Neuronal stem cell (in vitro differentiated cells): Measurements from ENCODE around the gene PDZRN4.
A peak's percentile ranks its signal among the peaks of the same experiment; 100 is the strongest.
"Not testable (repeated sequence)": the region's sequence is repeated elsewhere in the genome, so short reads cannot be mapped to it uniquely, and the experiment has no call there.

Source experiments
- DNase-seq: peaks from one replicate; pipeline ENCODE4 v3.0.0-alpha.2; 2013; ENCODE audit warnings: low spot score
- H2AFZ ChIP-seq: one replicate; pipeline ENCODE4 v1.6.1; 2013; ENCODE audit warnings: mild to moderate bottlenecking, low read length, inconsistent platforms
- H2AK5ac ChIP-seq: 2 replicates; pipeline ENCODE4 v1.6.1; 2013; ENCODE audit warnings: low read depth, mild to moderate bottlenecking, inconsistent platforms, low read length, moderate library complexity, mixed read lengths
- H2BK120ac ChIP-seq: 2 replicates; pipeline ENCODE4 v1.6.1; 2013; ENCODE audit warnings: low read depth, mild to moderate bottlenecking, inconsistent platforms, low read length, moderate library complexity, mixed read lengths
- H2BK12ac ChIP-seq: one replicate; pipeline ENCODE4 v1.6.1; 2013; ENCODE audit warnings: low read length, inconsistent platforms
- H2BK15ac ChIP-seq: 2 replicates; pipeline ENCODE4 v1.6.1; 2013; ENCODE audit warnings: mild to moderate bottlenecking, low read length, inconsistent platforms, mixed read lengths
- H2BK5ac ChIP-seq: one replicate; pipeline ENCODE4 v1.6.1; 2013; ENCODE audit warnings: inconsistent platforms, mild to moderate bottlenecking, low read length, moderate library complexity
- H3K14ac ChIP-seq: one replicate; pipeline ENCODE4 v1.6.1; 2013; ENCODE audit warnings: low read length, inconsistent platforms
- H3K18ac ChIP-seq: 2 replicates; pipeline ENCODE4 v1.6.1; 2013; ENCODE audit warnings: low read length, inconsistent platforms
- H3K23ac ChIP-seq: 2 replicates; pipeline ENCODE4 v1.6.1; 2013; ENCODE audit warnings: low read depth, mild to moderate bottlenecking, mixed read lengths, low read length, inconsistent platforms; ENCODE audit not compliant: poor library complexity
- H3K27ac ChIP-seq: replicated peaks from 3 replicates; pipeline ENCODE4 v1.5.1; 2013; ENCODE audit warnings: low read length, inconsistent platforms
- H3K27me3 ChIP-seq, 3 experiments: 2 replicates each; pipeline ENCODE4 v1.6.1; 2013; ENCODE audit warnings: low read length in 3 of 3, mild to moderate bottlenecking in 2 of 3, inconsistent platforms in 1 of 3, low read depth in 1 of 3, mixed read lengths in 1 of 3, moderate library complexity in 1 of 3; ENCODE audit not compliant: control insufficient read depth in 3 of 3, insufficient read depth in 3 of 3
- H3K36me3 ChIP-seq, 2 donors: replicated peaks in 1 of 2; 2 replicates each; pipeline ENCODE4 v1.6.1; 2013; ENCODE audit warnings: low read length in 2 of 2; ENCODE audit not compliant: control insufficient read depth in 2 of 2, insufficient read depth in 2 of 2
- H3K4ac ChIP-seq: 2 replicates; pipeline ENCODE4 v1.6.1; 2013; ENCODE audit warnings: inconsistent platforms, mild to moderate bottlenecking, low read length, moderate library complexity
- H3K4me1 ChIP-seq, 2 donors: 1 replicate in 1 of 2; 2 replicates in 1 of 2; pipeline ENCODE4 v1.6.1; 2013; ENCODE audit warnings: low read length in 2 of 2, low read depth in 1 of 2; ENCODE audit not compliant: control insufficient read depth in 2 of 2, insufficient read depth in 1 of 2
- H3K4me2 ChIP-seq: one replicate; pipeline ENCODE4 v1.6.1; 2013; ENCODE audit warnings: mild to moderate bottlenecking, low read length, inconsistent platforms; ENCODE audit not compliant: insufficient read depth, poor library complexity, severe bottlenecking
- H3K4me3 ChIP-seq, 2 donors: 2 replicates each; pipeline ENCODE4 v1.5.1; 2013; ENCODE audit warnings: low read length in 2 of 2, mild to moderate bottlenecking in 2 of 2, inconsistent platforms in 1 of 2, moderate library complexity in 1 of 2
- H3K79me1 ChIP-seq: one replicate; pipeline ENCODE4 v1.6.1; 2013; ENCODE audit warnings: low read depth, mild to moderate bottlenecking, inconsistent platforms, low read length, moderate library complexity
- H3K9ac ChIP-seq: one replicate; pipeline ENCODE4 v1.6.1; 2013; ENCODE audit warnings: mild to moderate bottlenecking, low read depth, low read length, inconsistent platforms; ENCODE audit not compliant: poor library complexity
- H3K9me3 ChIP-seq, 2 donors: replicated peaks in 1 of 2; 2 replicates each; pipeline versions ENCODE3 to v1.6.1; 2013; ENCODE audit warnings: low read length in 2 of 2, mild to moderate bottlenecking in 2 of 2, inconsistent platforms in 1 of 2, low read depth in 1 of 2, mixed read lengths in 1 of 2, moderate library complexity in 1 of 2; ENCODE audit not compliant: control insufficient read depth in 2 of 2, insufficient read depth in 1 of 2
- H4K8ac ChIP-seq: one replicate; pipeline ENCODE4 v1.6.1; 2013; ENCODE audit warnings: low read depth, mild to moderate bottlenecking, inconsistent platforms, low read length, moderate library complexity
- H4K91ac ChIP-seq: one replicate; pipeline ENCODE4 v1.6.1; 2013; ENCODE audit warnings: low read length, low read depth, mild to moderate bottlenecking, inconsistent platforms; ENCODE audit not compliant: poor library complexity
- WGBS, 2 donors: extraction: QIAGEN DNeasy Blood & Tissue Kit; methylation state at CpG; one replicate each; pipeline ENCODE4 v1.1.7; 2013; ENCODE audit warnings: missing lambda C conversion rate in 2 of 2, mixed read lengths in 1 of 2; ENCODE audit not compliant: insufficient read length in 2 of 2, insufficient replicate concordance in 1 of 2; ENCODE audit errors: extremely low coverage in 2 of 2; 5-methylcytosine and 5-hydroxymethylcytosine counted together

The PDZRN4 gene

GRCh38 chr12:41179507-41179906 lies 8.6 kb upstream of the PDZRN4 start:
- H3K18ac ChIP-seq, H2AK5ac ChIP-seq, H3K14ac ChIP-seq, H3K9me3 ChIP-seq, H3K27me3 ChIP-seq, H2BK15ac ChIP-seq, H2BK120ac ChIP-seq, H2BK12ac ChIP-seq, H3K4ac ChIP-seq, H3K27ac ChIP-seq, H3K23ac ChIP-seq, H2BK5ac ChIP-seq, H3K4me3 ChIP-seq, H3K9ac ChIP-seq, H2AFZ ChIP-seq, H3K4me2 ChIP-seq, H3K36me3 ChIP-seq, H3K79me1 ChIP-seq, H3K4me1 ChIP-seq, DNase-seq, H4K8ac ChIP-seq, H4K91ac ChIP-seq: not testable (repeated sequence)
- no CpG with 5 or more reads among the region's 1 CpG for WGBS, 2 donors

GRCh38 chr12:41184864-41185263 lies 3.3 kb upstream of the PDZRN4 start:
- H2BK15ac ChIP-seq: no peak overlapping the region

GRCh38 chr12:41186026-41186425 lies 2.1 kb upstream of the PDZRN4 start:
- H3K36me3 ChIP-seq: no peaks in the 10 kb centered on the region
- H3K4ac ChIP-seq: no peak overlapping the region
- H3K9ac ChIP-seq: no peak overlapping the region
- H3K14ac ChIP-seq: no peak overlapping the region
- no peak overlapping the region for H4K8ac ChIP-seq
- no peaks in the 10 kb centered on the region for H3K79me1 ChIP-seq
- no peak overlapping the region for H2BK5ac ChIP-seq
- H3K9me3 ChIP-seq: no peaks in the 10 kb centered on the region
- no peak for DNase-seq
- no peak overlapping the region for H3K18ac ChIP-seq
- H2AFZ ChIP-seq: no peak overlapping the region
- H2BK15ac ChIP-seq: no peak overlapping the region
- no peak overlapping the region for H3K4me2 ChIP-seq
- H2BK120ac ChIP-seq: no peak overlapping the region
- WGBS, 2 donors: no CpG with 5 or more reads among the region's 3 CpGs
- H3K4me1 ChIP-seq: peaks cover 0 to 6% of the 10 kb centered on the region in 2 donors
- no peak overlapping the region for H2AK5ac ChIP-seq
- no peak overlapping the region for H2BK12ac ChIP-seq
- H4K91ac ChIP-seq: no peak overlapping the region
- H3K4me3 ChIP-seq: no peak overlapping the region
- H3K23ac ChIP-seq: no peak overlapping the region
- peaks cover 6 to 54% (median 34%) of the 10 kb centered on the region in 3 experiments for H3K27me3 ChIP-seq
- no peak overlapping the region for H3K27ac ChIP-seq

More at GRCh38 chr12:41184864-41185263, 3.3 kb upstream of the PDZRN4 start:
- Histone ChIP-seq H3K14ac (no peak overlapping the region), H3K27ac (no peak overlapping the region), H2BK12ac (no peak overlapping the region), H2BK5ac (no peak overlapping the region), H2BK120ac (no peak overlapping the region), H3K9ac (no peak overlapping the region), H3K23ac (no peak overlapping the region), H2AFZ (no peak overlapping the region), H4K8ac (no peak overlapping the region), H3K18ac (no peak overlapping the region), H3K27me3 (peaks cover 6 to 43% (median 29%) of the 10 kb centered on the region in 3 experiments), H3K4me2 (no peak overlapping the region), H2AK5ac (no peak overlapping the region), H3K4ac (no peak overlapping the region), H3K4me1 (peaks cover 0 to 6% of the 10 kb centered on the region in 2 donors), H4K91ac (no peak overlapping the region), H3K36me3 (no peaks in the 10 kb centered on the region), H3K9me3 (no peaks in the 10 kb centered on the region), H3K79me1 (no peaks in the 10 kb centered on the region), H3K4me3 (no peak overlapping the region)
- DNase-seq: no peak

- Histone ChIP-seq H4K91ac (no peak overlapping the region), H3K4ac (no peak overlapping the region), H3K9ac (no peak overlapping the region), H2BK15ac (no peak overlapping the region), H3K36me3 (no peaks in the 10 kb centered on the region), H2BK120ac (no peak overlapping the region), H3K18ac (no peak overlapping the region), H3K4me1 (peaks cover 0 to 6% of the 10 kb centered on the region in 2 donors), H2AFZ (peak overlapping the region; percentile 89), H3K79me1 (no peaks in the 10 kb centered on the region), H2BK5ac (no peak overlapping the region), H4K8ac (no peak overlapping the region), H3K9me3 (no peaks in the 10 kb centered on the region), H3K23ac (no peak overlapping the region), H3K4me3 (peak overlapping the region in 1 of 2 donors; percentile 79), H3K27me3 (peaks cover 6 to 71% (median 34%) of the 10 kb centered on the region in 3 experiments), H3K4me2 (peak overlapping the region; percentile 80), H3K14ac (no peak overlapping the region), H3K27ac (no peak overlapping the region), H2AK5ac (no peak overlapping the region), H2BK12ac (no peak overlapping the region)
- DNase-seq: no peak
- WGBS, 2 donors: no CpG with 5 or more reads among the region's 49 CpGs
These were observed 798 bp downstream of the PDZRN4 start for GRCh38 chr12:41188841-41189394.
